Activated CD8-positive, alpha-beta memory T cell treated with anti-CD3 and anti-CD28 coated beads, Interleukin-2, amount 50 U/mL, for 48 hours (primary cell): ENCODE results near the gene NUTM2F.
A peak's percentile ranks its signal among the peaks of the same experiment; 100 is the strongest.
"Not testable (repeated sequence)": the region's sequence is repeated elsewhere in the genome, so short reads cannot be mapped to it uniquely, and the experiment has no call there.

Experiments
- DNase-seq: peaks from one replicate; pipeline ENCODE4 v3.0.0-alpha.2; 2020

The NUTM2F gene, protein sequence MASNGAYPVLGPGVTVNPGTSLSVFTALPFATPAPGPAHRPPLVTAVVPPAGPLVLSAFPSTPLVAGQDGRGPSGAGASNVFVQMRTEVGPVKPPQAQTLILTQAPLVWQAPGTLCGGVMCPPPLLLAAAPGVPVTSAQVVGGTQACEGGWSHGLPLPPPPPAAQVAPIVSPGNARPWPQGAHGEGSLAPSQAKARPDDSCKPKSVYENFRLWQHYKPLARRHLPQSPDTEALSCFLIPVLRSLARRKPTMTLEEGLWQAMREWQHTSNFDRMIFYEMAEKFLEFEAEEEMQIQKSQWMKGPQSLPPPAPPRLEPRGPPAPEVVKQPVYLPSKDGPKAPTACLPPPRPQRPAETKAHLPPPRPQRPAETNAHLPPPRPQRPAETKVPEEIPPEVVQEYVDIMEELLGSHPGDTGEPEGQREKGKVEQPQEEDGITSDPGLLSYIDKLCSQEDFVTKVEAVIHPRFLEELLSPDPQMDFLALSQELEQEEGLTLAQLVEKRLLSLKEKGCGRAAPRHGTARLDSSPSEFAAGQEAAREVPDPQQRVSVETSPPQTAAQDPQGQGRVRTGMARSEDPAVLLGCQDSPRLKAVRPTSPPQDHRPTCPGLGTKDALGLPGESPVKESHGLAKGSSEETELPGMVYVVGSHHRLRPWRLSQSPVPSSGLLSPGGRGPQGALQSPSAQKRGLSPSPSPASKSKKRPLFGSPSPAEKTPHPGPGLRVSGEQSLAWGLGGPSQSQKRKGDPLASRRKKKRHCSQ

GRCh38 chr9:94328544-94328943, at the start of gene NUTM2F:
Gene NUTM2F (minus strand): TSS chr9:94328644. CDS start chr9:94328623, 21 bp downstream.
- not testable (repeated sequence) for DNase-seq

GRCh38 chr9:94375197-94375596, 46.8 kb upstream of the NUTM2F start:
- DNase-seq = not testable (repeated sequence)

GRCh38 chr9:94374176-94375056, 46.0 kb upstream of the NUTM2F start:
- DNase-seq = peak; percentile 91

GRCh38 chr9:94373779-94374175, 45.3 kb upstream of the NUTM2F start:
- not testable (repeated sequence) for DNase-seq

GRCh38 chr9:94370266-94370665, 41.8 kb upstream of the NUTM2F start:
- not testable (repeated sequence) for DNase-seq

DNA sequence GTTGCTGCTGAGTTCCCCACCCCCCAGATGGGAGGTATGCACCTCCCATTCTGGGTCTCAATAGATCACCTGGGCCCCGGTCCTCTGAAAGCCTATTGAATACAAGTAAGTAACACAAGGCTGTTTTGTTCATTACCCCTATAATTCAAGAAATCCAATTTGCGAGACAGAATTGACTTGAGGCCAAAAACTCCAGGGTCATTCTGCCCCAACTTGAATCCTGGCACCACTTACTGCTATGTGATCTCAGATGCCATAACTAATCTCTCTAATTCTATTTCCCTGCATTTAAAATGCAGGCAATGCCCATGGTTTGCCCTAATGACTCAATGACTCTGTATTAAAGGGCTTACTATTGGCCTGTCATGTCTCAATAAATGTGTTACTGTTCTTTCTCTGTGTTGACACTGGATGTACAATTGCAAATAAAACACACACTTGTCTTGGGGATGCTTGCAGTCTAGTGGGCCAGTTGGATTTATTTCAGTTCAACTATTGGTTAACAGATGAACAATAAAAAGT, 35.7 kb upstream of the NUTM2F start:
- not testable (repeated sequence) for DNase-seq

- DNase-seq = not testable (repeated sequence)
These were observed 28.7 kb upstream of the NUTM2F start for GRCh38 chr9:94357158-94357557.

GRCh38 chr9:94351901-94352723, 23.7 kb upstream of the NUTM2F start:
- not testable (repeated sequence) for DNase-seq

- DNase-seq = not testable (repeated sequence)
These were observed 20.3 kb upstream of the NUTM2F start for GRCh38 chr9:94348754-94349153.

DNA sequence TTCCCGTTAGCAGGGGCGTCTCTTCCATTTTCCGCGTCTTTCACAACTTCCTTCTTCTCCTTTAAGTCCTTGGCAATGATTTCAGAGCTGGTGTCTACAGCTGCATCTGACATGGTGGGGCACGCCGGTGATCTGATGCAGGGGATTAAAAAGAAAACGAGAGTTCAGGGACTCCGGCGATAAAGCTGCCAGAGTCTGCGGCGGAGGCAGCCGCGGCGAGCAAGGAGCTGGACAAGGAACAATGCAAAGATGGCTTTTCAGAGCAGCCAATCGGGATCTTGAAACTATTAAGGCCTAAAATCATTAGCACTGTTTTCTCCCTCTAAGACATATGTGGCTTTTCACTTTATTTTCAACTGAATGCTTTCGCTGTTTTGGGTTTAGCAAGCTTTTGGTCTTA, 19.0 kb upstream of the NUTM2F start:
- not testable (repeated sequence) for DNase-seq

- DNase-seq = not testable (repeated sequence)
These were observed 13.3 kb upstream of the NUTM2F start for GRCh38 chr9:94341703-94342102.

- DNase-seq = not testable (repeated sequence)
These were observed 12.3 kb upstream of the NUTM2F start for GRCh38 chr9:94340750-94341149.

GRCh38 chr9:94339657-94340056, 11.2 kb upstream of the NUTM2F start:
- DNase-seq = not testable (repeated sequence)

DNA sequence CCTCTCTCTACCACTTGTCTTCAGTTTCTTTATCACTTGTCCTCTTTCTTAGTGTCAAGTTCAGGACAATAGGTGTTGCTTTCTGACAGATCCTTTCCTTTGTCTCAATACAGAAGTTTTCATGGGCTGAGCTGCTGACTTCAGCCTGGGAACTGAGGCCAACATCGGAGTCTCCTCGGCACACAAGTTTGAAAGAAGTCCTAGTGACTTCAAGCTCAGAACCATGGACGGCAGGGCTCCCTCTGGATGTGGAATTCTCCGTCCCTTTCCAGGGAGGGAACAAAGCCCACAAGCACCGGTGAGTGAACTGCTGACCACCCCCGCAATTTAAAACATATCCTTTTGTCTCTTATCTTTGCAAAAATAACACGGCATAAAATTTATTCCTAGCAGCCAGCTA, 10.3 kb upstream of the NUTM2F start:
- DNase-seq = not testable (repeated sequence)

- not testable (repeated sequence) for DNase-seq
These were observed 8.0 kb upstream of the NUTM2F start for GRCh38 chr9:94336445-94336844.

DNA sequence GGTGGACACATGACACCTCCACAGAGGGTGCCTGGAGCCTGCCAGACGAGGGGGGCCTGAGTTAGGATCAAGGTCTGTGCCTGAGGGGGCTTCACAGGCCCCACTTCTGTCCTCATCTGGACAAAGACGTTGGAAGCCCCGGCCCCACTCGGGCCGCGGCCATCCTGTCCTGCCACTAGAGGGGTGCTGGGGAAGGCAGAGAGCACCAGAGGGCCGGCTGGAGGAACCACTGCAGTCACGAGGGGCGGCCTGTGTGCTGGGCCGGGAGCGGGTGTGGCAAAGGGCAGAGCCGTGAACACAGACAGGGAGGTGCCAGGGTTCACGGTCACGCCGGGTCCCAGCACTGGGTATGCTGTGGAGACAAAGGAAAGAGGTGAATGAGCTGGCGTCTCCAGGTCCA, 2.9 kb downstream of the NUTM2F start:
- DNase-seq = not testable (repeated sequence)

- not testable (repeated sequence) for DNase-seq
These were observed 5.2 kb downstream of the NUTM2F start for GRCh38 chr9:94323153-94323798.

DNA sequence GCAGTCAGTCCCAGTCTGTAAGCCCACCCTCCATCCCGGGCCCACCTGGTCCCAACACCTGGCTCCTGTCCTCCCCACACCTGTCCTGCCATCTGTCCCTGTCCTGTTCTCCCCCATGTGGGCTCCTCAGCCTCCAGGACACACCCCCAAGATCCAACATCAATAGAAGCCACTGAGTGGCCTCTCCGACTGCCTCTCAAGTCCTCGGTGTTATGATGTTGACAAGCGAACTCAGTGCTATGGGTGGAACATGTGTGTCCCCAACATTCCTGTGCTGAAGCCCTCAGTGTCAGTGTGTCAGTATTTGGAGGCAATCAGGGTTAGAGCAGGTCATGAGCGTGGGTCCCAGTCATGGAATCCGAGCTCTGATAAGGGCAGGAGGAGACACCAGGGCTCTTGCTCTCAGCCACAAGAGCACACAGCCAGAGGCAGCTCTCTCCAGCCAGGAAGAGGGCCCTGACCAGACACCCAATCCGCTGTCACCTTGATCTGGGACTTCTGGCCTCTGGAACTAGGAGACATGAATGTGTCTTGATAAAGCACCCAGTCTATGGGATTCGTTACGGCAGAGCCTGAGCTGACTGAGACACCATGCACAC, 6.0 kb downstream of the NUTM2F start:
- not testable (repeated sequence) for DNase-seq

DNA sequence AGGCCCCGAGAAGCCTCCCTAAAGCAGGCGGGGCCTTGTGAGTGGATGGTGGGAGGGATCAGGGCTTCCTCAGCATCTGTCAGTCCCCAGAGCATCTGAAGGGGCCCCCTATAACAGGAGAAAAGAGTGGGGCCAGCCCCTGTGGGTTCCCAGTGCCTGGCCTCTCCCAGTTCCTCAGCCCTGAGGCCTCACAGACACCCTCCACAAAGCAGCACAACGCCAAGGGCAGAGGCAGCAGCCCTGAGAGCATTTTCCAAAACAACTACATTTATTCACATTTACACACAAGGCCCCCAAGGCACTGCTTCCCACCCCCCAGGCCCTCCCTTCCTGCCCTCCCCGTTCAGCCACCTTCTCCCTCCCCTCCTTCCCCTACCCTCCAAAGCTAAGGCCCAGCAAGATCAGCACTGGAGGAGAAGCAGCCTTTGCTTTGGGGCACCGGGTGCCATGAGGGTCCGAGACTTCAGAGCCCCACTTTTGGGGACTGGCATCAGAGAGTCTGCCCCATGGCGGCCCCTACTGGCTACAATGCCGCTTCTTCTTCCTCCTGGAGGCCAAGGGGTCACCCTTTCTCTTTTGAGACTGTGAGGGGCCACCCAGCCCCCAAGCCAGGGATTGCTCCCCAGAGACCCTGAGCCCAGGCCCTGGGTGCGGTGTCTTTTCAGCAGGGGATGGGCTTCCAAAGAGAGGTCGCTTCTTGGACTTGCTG, 10.3 kb downstream of the NUTM2F start:
- not testable (repeated sequence) for DNase-seq

GRCh38 chr9:94316236-94316635, 12.2 kb downstream of the NUTM2F start:
- not testable (repeated sequence) for DNase-seq
